ENCODE data around the gene ROCK2.

DNA sequence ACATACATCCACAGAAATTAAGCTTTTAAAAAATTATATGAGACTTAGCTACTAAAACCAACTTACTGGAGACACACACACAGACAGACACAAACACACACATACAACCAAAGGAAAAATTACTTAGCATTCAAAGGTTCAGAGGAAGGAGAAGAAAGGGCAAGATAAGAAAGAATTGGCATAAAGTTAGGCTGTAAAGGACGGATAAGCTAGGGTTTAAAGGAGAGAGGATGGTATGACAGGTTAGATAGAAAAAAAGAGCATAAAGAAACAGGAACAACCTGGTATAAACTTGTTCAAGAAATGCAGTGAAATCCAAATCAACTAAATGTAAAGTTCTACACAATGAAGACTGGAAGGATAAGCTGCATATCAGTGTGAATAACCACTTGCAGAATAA lies 115.7 kb downstream of the ROCK2 start:
- TF ChIP-seq, protein P1, sequence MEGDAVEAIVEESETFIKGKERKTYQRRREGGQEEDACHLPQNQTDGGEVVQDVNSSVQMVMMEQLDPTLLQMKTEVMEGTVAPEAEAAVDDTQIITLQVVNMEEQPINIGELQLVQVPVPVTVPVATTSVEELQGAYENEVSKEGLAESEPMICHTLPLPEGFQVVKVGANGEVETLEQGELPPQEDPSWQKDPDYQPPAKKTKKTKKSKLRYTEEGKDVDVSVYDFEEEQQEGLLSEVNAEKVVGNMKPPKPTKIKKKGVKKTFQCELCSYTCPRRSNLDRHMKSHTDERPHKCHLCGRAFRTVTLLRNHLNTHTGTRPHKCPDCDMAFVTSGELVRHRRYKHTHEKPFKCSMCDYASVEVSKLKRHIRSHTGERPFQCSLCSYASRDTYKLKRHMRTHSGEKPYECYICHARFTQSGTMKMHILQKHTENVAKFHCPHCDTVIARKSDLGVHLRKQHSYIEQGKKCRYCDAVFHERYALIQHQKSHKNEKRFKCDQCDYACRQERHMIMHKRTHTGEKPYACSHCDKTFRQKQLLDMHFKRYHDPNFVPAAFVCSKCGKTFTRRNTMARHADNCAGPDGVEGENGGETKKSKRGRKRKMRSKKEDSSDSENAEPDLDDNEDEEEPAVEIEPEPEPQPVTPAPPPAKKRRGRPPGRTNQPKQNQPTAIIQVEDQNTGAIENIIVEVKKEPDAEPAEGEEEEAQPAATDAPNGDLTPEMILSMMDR (IDR thresholded peaks at IDR 0.05; ENCODE audit: low read depth, low read length): no peak
- TF ChIP-seq MYC (IDR thresholded peaks at IDR 0.05; ENCODE audit: low read depth, low read length): no peak
- no peak for TF ChIP-seq POLR2A (IDR thresholded peaks at IDR 0.05; ENCODE audit: extremely low read depth, insufficient read length)
- TF ChIP-seq, protein P2, sequence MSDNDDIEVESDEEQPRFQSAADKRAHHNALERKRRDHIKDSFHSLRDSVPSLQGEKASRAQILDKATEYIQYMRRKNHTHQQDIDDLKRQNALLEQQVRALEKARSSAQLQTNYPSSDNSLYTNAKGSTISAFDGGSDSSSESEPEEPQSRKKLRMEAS (IDR thresholded peaks at IDR 0.05; ENCODE audit: low read depth, low read length): no peak
